Ishikawa (cell line): ENCODE measurements around the gene DPAGT1.

Experiments
- RAD21 ChIP-seq: IDR thresholded peaks from 2 replicates; pipeline ENCODE4 v1.6.1; 2012; ENCODE audit warnings: low read depth
- TF ChIP-seq, protein P1 (sequence below): IDR thresholded peaks from 2 replicates; pipeline ENCODE4 v1.6.1; 2012

DNA sequence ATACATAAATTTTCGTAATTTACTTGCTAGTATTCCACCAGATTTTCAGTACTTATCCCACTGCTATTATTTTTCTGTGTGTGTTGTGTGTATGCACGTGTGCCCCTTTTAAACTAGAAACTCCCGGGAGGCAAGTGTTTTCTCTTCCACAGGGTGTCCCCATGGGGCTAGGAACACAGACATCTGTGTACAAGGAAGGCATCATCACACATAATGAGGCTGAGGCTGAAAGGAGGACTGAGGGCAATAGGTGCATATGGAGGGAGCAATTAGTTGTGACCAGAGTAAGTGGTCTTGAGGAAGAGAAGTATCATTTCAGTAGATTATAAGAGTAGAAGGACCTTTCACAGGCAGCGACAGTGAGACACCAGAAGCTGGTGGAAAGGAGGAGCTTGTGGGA lies 2.1 kb upstream of the DPAGT1 start:
- TF ChIP-seq, protein P1, sequence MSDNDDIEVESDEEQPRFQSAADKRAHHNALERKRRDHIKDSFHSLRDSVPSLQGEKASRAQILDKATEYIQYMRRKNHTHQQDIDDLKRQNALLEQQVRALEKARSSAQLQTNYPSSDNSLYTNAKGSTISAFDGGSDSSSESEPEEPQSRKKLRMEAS, result no peak
- peak; percentile 15; the same call in 1 of the 2 replicates for TF ChIP-seq RAD21
